Esophagus muscularis mucosa (tissue), 4 donors: ENCODE measurements around the gene ADAMTS13.

Experiments
- CTCF ChIP-seq, 3 experiments: fragments of 200-600 bp in 2 of 3; fragments of 450-650 bp in 1 of 3; sonication (generic) in 2 of 3; IDR thresholded peaks; one replicate each; pipeline ENCODE4 v1.5.1; 2017 to 2019; ENCODE audit warnings: antibody characterized with exemption in 3 of 3, mild to moderate bottlenecking in 2 of 3, moderate library complexity in 1 of 3
- EP300 ChIP-seq: sonication (generic); formaldehyde crosslinking; IDR thresholded peaks from one replicate; pipeline ENCODE4 v1.6.1; 2017; ENCODE audit warnings: antibody characterized with exemption
- POLR2A ChIP-seq: fragments of 450-650 bp; IDR thresholded peaks from one replicate; pipeline ENCODE4 v1.6.1; 2017; ENCODE audit warnings: antibody characterized with exemption, moderate library complexity, mild to moderate bottlenecking, low read depth
- POLR2AphosphoS5 ChIP-seq, 2 donors: sonication (generic); formaldehyde crosslinking; IDR thresholded peaks; one replicate each; pipeline ENCODE4 v1.6.1; 2017; ENCODE audit warnings: antibody characterized with exemption in 2 of 2

- TF ChIP-seq CTCF (IDR thresholded peaks at IDR 0.05) (no peak), EP300 (no peak), POLR2AphosphoS5 (IDR thresholded peaks at IDR 0.05) (no peak), POLR2A (no peak)
These were observed 62.7 kb downstream of the ADAMTS13 start for GRCh38 chr9:133484671-133485437.
